IMR-90 (cell line): Measurements from ENCODE around the gene TOGARAM2. TPM values are rescaled to one million over a fixed set of nuclear protein-coding genes. Genes with fewer than 3 reads are reported as not detected.

ENCODE experiments used
- ATAC-seq: fragments of 200-7000 bp; cut with Tn5 transposase; 2 replicates; pipeline ENCODE4 v1.9.1; 2020; ENCODE audit warnings: low read depth, mild to moderate bottlenecking, moderate library complexity
- BruUV-seq: library from RNA; stranded (reverse); fragments of 400-500 nt; replicated peaks from 2 replicates; lab custom pipeline; 2021; lab: Mats Ljungman, UMichigan
- CTCF ChIA-PET: fragments of 300-600 bp; formaldehyde crosslinking; extraction: SDS; loops from one replicate; lab custom pipeline; 2021; ENCODE audit warnings: antibody characterized with exemption; lab: Yijun Ruan, JAX
- POLR2A ChIA-PET: fragments of 300-600 bp; sonication (Branson Sonifier 250); formaldehyde crosslinking; loops from one replicate; lab custom pipeline; 2022; ENCODE audit warnings: antibody characterized with exemption; ENCODE audit not compliant: unreplicated experiment; lab: Charles Lee
- DNase-seq: peaks from one replicate; pipeline ENCODE4 v3.0.0; 2013
- H2AFZ ChIP-seq: replicated peaks from 2 replicates; pipeline ENCODE3; 2013; ENCODE audit warnings: low read length, mild to moderate bottlenecking; ENCODE audit not compliant: poor library complexity
- H2AK5ac ChIP-seq: 2 replicates; pipeline ENCODE4 v1.6.1; 2013; ENCODE audit warnings: low read depth, low read length, inconsistent platforms
- H2AK9ac ChIP-seq: replicated peaks from 2 replicates; pipeline ENCODE3; 2013; ENCODE audit warnings: mild to moderate bottlenecking, low read depth, low read length, moderate library complexity; ENCODE audit not compliant: poor library complexity
- H2BK120ac ChIP-seq: 2 replicates; pipeline ENCODE4 v1.6.1; 2013; ENCODE audit warnings: low read depth, low read length, inconsistent platforms
- H2BK15ac ChIP-seq: 3 replicates; pipeline ENCODE4 v1.6.1; 2013; ENCODE audit warnings: low read depth, low read length, inconsistent platforms
- H2BK20ac ChIP-seq: 2 replicates; pipeline ENCODE4 v1.6.1; 2013; ENCODE audit warnings: low read depth, mild to moderate bottlenecking, inconsistent platforms, low read length, moderate library complexity
- H2BK5ac ChIP-seq: 2 replicates; pipeline ENCODE4 v1.6.1; 2013; ENCODE audit warnings: mild to moderate bottlenecking, low read depth, low read length, inconsistent platforms; ENCODE audit not compliant: poor library complexity, severe bottlenecking
- H3K14ac ChIP-seq: replicated peaks from 2 replicates; pipeline ENCODE4 v1.6.1; 2013; ENCODE audit warnings: low read depth, low read length, inconsistent platforms
- H3K18ac ChIP-seq: 2 replicates; pipeline ENCODE4 v1.6.1; 2013; ENCODE audit warnings: low read depth, low read length, control low read depth
- H3K23ac ChIP-seq: 2 replicates; pipeline ENCODE4 v1.6.1; 2013; ENCODE audit warnings: low read depth, low read length, inconsistent platforms
- H3K27ac ChIP-seq: 2 replicates; pipeline ENCODE4 v1.5.1; 2013; ENCODE audit warnings: mild to moderate bottlenecking, control low read depth, low read length; ENCODE audit not compliant: insufficient read depth
- H3K27me3 ChIP-seq: 2 replicates; pipeline ENCODE4 v1.6.1; 2013; ENCODE audit warnings: low read length; ENCODE audit not compliant: control insufficient read depth, insufficient read depth
- H3K36me3 ChIP-seq: 2 replicates; pipeline ENCODE4 v1.6.1; 2013; ENCODE audit warnings: low read length, mixed read lengths; ENCODE audit not compliant: control insufficient read depth, insufficient read depth
- H3K4ac ChIP-seq: 2 replicates; pipeline ENCODE4 v1.6.1; 2013; ENCODE audit warnings: low read depth, low read length, inconsistent platforms
- H3K4me1 ChIP-seq: 2 replicates; pipeline ENCODE4 v1.6.1; 2013; ENCODE audit warnings: low read length, mixed read lengths; ENCODE audit not compliant: control insufficient read depth, insufficient read depth
- H3K4me2 ChIP-seq: 2 replicates; pipeline ENCODE4 v1.6.1; 2013; ENCODE audit warnings: low read depth, mild to moderate bottlenecking, control low read depth, low read length, moderate library complexity
- H3K4me3 ChIP-seq: 2 replicates; pipeline ENCODE4 v1.5.1; 2013; ENCODE audit warnings: low read depth, mild to moderate bottlenecking, control low read depth, low read length, moderate library complexity; ENCODE audit not compliant: insufficient read depth
- H3K56ac ChIP-seq: 2 replicates; pipeline ENCODE4 v1.6.1; 2013; ENCODE audit warnings: low read length, inconsistent platforms; ENCODE audit not compliant: insufficient read depth; ENCODE audit errors: extremely low read depth
- H3K79me1 ChIP-seq, 2 experiments: 2 replicates each; pipeline ENCODE4 v1.6.1; 2013; ENCODE audit warnings: low read length in 2 of 2, inconsistent platforms in 1 of 2, low read depth in 1 of 2
- H3K9ac ChIP-seq: 2 replicates; pipeline ENCODE4 v1.6.1; 2013; ENCODE audit warnings: low read depth, low read length, control low read depth
- H3K9me1 ChIP-seq: 2 replicates; pipeline ENCODE4 v1.6.1; 2013; ENCODE audit warnings: low read length, inconsistent platforms; ENCODE audit not compliant: insufficient read depth
- H3K9me3 ChIP-seq: 2 replicates; pipeline ENCODE4 v1.6.1; 2013; ENCODE audit warnings: low read length; ENCODE audit not compliant: control insufficient read depth, insufficient read depth
- H4K20me1 ChIP-seq: 2 replicates; pipeline ENCODE4 v1.6.1; 2013; ENCODE audit warnings: low read length, inconsistent platforms; ENCODE audit not compliant: insufficient read depth
- H4K5ac ChIP-seq: 2 replicates; pipeline ENCODE4 v1.6.1; 2013; ENCODE audit warnings: mild to moderate bottlenecking, low read depth, low read length, control low read depth
- H4K8ac ChIP-seq, 2 experiments: 2 replicates each; pipeline ENCODE4 v1.6.1; 2013; ENCODE audit warnings: low read depth in 2 of 2, low read length in 2 of 2, control low read depth in 1 of 2, inconsistent platforms in 1 of 2
- H4K91ac ChIP-seq: 2 replicates; pipeline ENCODE4 v1.6.1; 2013; ENCODE audit warnings: low read depth, low read length, inconsistent platforms; ENCODE audit not compliant: insufficient read depth
- CEBPB ChIP-seq: IDR thresholded peaks from 2 replicates; pipeline ENCODE4 v1.6.1; 2012; ENCODE audit warnings: low read depth, low read length, improper control_type of control experiment
- MAFK ChIP-seq: IDR thresholded peaks from 2 replicates; pipeline ENCODE4 v1.6.1; 2012; ENCODE audit warnings: low read depth, low read length, improper control_type of control experiment
- POLR2A ChIP-seq: IDR thresholded peaks from 2 replicates; pipeline ENCODE4 v1.6.1; 2012; ENCODE audit warnings: mild to moderate bottlenecking, low read depth, low read length
- RCOR1 ChIP-seq: IDR thresholded peaks from 2 replicates; pipeline ENCODE4 v1.6.1; 2012; ENCODE audit warnings: mild to moderate bottlenecking, low read length, improper control_type of control experiment; ENCODE audit not compliant: insufficient replicate concordance
- RFX5 ChIP-seq: IDR thresholded peaks from 2 replicates; pipeline ENCODE4 v1.8.0; 2012; ENCODE audit warnings: low read depth, mild to moderate bottlenecking, low read length, moderate library complexity
- SMC3 ChIP-seq: fragments of 150-350 bp; IDR thresholded peaks from 2 replicates; pipeline ENCODE4 v1.6.1; 2016; ENCODE audit warnings: low read depth, mild to moderate bottlenecking, antibody characterized with exemption, low read length, moderate library complexity
- WGBS, 2 experiments: methylation state at CpG; one replicate each; pipeline versions ENCODE4 v1.1.5 to v1.1.7; 2013; ENCODE audit warnings: missing lambda C conversion rate in 2 of 2; ENCODE audit not compliant: insufficient read length in 1 of 2; ENCODE audit errors: extremely low coverage in 2 of 2; 5-methylcytosine and 5-hydroxymethylcytosine counted together
- dilution Hi-C: fragments of 300-500 bp; cut with HindIII; formaldehyde crosslinking; loops from one replicate; pipeline ENCODE4 v1.14.3; 2018; ENCODE audit warnings: low sequenced_read_pairs; ENCODE audit not compliant: unreplicated experiment
- in situ Hi-C: fragments of 300-500 bp; cut with MboI; formaldehyde crosslinking; loops from 3 replicates; pipeline ENCODE4 v1.14.3; 2019; ENCODE audit warnings: low sequenced_read_pairs, inconsistent platforms, mixed read lengths
- intact Hi-C: fragments of 100-400 bp; cut with micrococcal nuclease; formaldehyde crosslinking; loops from 2 replicates; pipeline ENCODE4 v1.10.0; 2022
- polyA plus RNA-seq, 3 experiments: library from polyadenylated mRNA; depleted of rRNA; stranded (reverse); fragments of >200 nt; gene quantifications; 2 replicates each; pipeline ENCODE4 v1.2.3, GENCODE V29; 2012; ENCODE audit warnings: low replicate concordance in 1 of 3
- total RNA-seq: library from RNA; depleted of rRNA; stranded (reverse); fragments of >200 nt; gene quantifications from 2 replicates; pipeline ENCODE4 v1.2.3, GENCODE V29; 2012
- TF ChIP-seq, protein P1 (sequence below): conservative IDR thresholded peaks from 2 replicates; pipeline ENCODE4 v1.5.1; 2012; ENCODE audit warnings: mild to moderate bottlenecking, low read depth, low read length, improper control_type of control experiment
- TF ChIP-seq, protein P2 (sequence below): fragments of 150-350 bp; IDR thresholded peaks from 2 replicates; pipeline ENCODE4 v1.6.1; 2016; ENCODE audit warnings: low read depth, mild to moderate bottlenecking, low read length, moderate library complexity, borderline replicate concordance
- TF ChIP-seq, protein P3 (sequence below): fragments of 150-350 bp; IDR thresholded peaks from 2 replicates; pipeline ENCODE4 v1.6.1; 2017; ENCODE audit warnings: mild to moderate bottlenecking, antibody characterized with exemption, low read length, low read depth

TOGARAM2 gene
- total and polyA plus RNA-seq, 2 of the 4 experiments (the other 2 are of a cell fraction): under 0.01 to 0.38 TPM

DNA sequence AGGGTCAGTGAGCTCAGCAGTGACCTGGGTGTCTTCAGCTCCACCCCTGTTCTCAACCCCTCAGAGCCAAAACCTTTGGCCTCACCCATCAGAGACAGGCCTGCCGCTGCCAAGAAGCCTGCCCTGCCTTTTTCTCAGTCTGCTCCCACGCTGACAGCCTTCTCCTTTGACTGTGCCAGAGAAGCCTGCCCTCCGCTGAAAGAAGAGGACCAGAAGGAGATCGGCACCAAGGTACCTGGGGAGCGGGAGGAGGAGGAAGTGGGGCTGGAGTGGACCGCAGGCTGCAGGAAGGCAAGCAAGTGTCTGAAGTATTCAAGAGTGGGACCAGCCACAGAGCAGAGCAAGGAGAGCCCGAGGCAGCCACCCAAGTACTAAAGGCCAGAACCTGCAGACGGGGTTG lies 33.2 kb downstream of the TOGARAM2 start:
- H3K23ac ChIP-seq: no peak overlapping the region
- no peak for DNase-seq
- no peaks in the 10 kb centered on the region for H3K79me1 ChIP-seq
- H3K9me1 ChIP-seq: peaks cover 9% of the 10 kb centered on the region
- H3K4me2 ChIP-seq: no peak overlapping the region
- H4K5ac ChIP-seq: no peak overlapping the region
- no peak overlapping the region for H3K14ac ChIP-seq
- no peak overlapping the region for H2AK5ac ChIP-seq
- peak overlapping the region; percentile 10 for H2AK9ac ChIP-seq
- no peak overlapping the region for H4K8ac ChIP-seq
- TF ChIP-seq, protein P1, sequence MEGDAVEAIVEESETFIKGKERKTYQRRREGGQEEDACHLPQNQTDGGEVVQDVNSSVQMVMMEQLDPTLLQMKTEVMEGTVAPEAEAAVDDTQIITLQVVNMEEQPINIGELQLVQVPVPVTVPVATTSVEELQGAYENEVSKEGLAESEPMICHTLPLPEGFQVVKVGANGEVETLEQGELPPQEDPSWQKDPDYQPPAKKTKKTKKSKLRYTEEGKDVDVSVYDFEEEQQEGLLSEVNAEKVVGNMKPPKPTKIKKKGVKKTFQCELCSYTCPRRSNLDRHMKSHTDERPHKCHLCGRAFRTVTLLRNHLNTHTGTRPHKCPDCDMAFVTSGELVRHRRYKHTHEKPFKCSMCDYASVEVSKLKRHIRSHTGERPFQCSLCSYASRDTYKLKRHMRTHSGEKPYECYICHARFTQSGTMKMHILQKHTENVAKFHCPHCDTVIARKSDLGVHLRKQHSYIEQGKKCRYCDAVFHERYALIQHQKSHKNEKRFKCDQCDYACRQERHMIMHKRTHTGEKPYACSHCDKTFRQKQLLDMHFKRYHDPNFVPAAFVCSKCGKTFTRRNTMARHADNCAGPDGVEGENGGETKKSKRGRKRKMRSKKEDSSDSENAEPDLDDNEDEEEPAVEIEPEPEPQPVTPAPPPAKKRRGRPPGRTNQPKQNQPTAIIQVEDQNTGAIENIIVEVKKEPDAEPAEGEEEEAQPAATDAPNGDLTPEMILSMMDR: no peak
- TF ChIP-seq MAFK: no peak
- no peak for TF ChIP-seq RCOR1
- TF ChIP-seq CEBPB: no peak
- TF ChIP-seq SMC3: no peak
- TF ChIP-seq, protein P2, sequence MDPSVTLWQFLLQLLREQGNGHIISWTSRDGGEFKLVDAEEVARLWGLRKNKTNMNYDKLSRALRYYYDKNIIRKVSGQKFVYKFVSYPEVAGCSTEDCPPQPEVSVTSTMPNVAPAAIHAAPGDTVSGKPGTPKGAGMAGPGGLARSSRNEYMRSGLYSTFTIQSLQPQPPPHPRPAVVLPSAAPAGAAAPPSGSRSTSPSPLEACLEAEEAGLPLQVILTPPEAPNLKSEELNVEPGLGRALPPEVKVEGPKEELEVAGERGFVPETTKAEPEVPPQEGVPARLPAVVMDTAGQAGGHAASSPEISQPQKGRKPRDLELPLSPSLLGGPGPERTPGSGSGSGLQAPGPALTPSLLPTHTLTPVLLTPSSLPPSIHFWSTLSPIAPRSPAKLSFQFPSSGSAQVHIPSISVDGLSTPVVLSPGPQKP: no peak
- TF ChIP-seq RFX5: no peak
- TF ChIP-seq, protein P3, sequence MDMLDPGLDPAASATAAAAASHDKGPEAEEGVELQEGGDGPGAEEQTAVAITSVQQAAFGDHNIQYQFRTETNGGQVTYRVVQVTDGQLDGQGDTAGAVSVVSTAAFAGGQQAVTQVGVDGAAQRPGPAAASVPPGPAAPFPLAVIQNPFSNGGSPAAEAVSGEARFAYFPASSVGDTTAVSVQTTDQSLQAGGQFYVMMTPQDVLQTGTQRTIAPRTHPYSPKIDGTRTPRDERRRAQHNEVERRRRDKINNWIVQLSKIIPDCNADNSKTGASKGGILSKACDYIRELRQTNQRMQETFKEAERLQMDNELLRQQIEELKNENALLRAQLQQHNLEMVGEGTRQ: no peak
- no peak for TF ChIP-seq POLR2A
- H3K56ac ChIP-seq: no peak overlapping the region
- intact Hi-C loops (no loop called here), dilution Hi-C loops (no loop called here), in situ Hi-C loops (no loop called here)
- no peak overlapping the region for H2BK20ac ChIP-seq
- POLR2A ChIA-PET: no interaction called here
- no peaks in the 10 kb centered on the region for H3K9me3 ChIP-seq
- no peaks in the 10 kb centered on the region for H3K36me3 ChIP-seq
- no peak overlapping the region for H2BK15ac ChIP-seq
- CTCF ChIA-PET: no interaction called here
- H3K27me3 ChIP-seq: peaks cover 4% of the 10 kb centered on the region; the same call in 1 of the 2 replicates
- no peak overlapping the region for H2BK5ac ChIP-seq
- H4K91ac ChIP-seq: no peak overlapping the region
- no TSS peak for BruUV-seq
- H4K20me1 ChIP-seq: no peaks in the 10 kb centered on the region; the same call in 1 of the 2 replicates
- no peak for ATAC-seq
- no peak overlapping the region for H2BK120ac ChIP-seq
- peaks cover 18% of the 10 kb centered on the region for H3K4me1 ChIP-seq
- H3K4me3 ChIP-seq: no peak overlapping the region
- H3K27ac ChIP-seq: no peak overlapping the region
- H3K9ac ChIP-seq: no peak overlapping the region
- no peak overlapping the region for H3K18ac ChIP-seq
- no peak overlapping the region for H3K4ac ChIP-seq
- H2AFZ ChIP-seq: no peak overlapping the region
- 94% methylated on average over 4 of the region's 8 CpGs; no CpG with 5 or more reads in 1 of the 2 experiments for WGBS, 2 experiments
